CD4-positive, alpha-beta T cell treated with Interleukin-4 for 1 hour (primary cell): ENCODE measurements around the gene SELENOP.
A peak's percentile ranks its signal among the peaks of the same experiment; 100 is the strongest.

Experiments
- DNase-seq, 2 donors: peaks; one replicate each; pipeline ENCODE4 v3.0.0-alpha.2; 2020 to 2022

Gene SELENOP

DNA sequence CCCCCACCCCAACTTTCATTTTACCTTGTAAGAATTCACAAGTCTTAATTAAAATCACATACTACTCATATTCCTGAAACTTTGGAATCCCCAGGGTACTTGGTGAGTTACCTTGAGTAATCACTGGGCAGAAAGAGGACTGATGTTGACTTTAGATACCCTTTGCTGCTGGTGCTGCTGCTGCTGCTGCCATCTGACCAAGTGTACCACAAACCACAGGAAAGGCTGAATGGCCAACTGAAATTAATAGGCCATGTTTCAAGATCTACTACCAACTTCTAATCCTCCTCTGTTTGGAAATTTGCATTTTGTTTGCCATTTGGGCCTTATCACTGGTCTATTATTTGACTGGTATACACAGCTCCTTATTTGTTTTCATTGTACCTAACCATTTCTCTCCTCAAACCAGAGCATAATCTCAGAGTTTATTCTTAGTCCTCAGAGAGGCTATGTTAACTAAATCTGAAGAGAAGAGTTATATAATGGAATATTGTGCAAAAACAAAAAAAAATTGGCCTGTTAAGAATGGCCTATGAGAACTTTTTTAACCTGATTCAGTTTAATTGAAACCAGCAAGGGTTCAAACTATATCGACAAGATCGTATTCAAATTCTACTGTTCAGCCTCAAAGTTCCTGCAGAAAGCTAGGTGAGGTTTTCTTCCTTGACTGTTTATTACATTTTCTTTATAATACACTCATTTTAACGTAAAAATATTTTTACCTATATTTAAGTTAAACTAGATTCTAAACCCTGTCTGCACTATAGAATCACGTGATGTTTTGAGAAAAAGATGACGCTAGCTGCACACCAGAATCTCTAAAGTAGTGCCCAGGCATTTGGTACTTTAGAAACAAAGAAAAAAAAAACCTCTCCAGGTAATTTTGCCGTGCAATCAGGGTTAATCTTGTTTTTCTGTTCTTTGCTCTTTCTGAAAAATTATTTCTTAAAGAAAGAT is 13.1 kb downstream of the SELENOP start:
- no peak for DNase-seq

DNA sequence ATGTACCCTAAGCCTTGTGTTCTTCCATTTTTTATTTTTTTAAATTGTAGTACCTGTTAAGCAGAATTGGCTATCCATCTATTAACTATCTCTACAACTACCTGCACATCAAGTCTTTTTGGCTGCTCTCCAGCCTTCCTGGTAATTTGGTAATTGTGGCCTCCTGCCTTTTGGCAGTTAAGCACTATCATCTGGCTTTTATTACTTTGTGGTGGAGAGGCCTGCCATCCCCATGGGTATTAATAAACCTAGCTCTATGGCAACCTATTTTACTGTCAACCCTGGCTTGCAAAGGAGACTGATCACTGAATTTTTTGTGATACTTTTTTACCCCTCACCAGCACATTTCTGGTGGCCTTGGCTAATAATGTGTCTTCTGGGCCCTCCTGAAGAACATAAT is 20.5 kb downstream of the SELENOP start:
- DNase-seq = no peak

DNA sequence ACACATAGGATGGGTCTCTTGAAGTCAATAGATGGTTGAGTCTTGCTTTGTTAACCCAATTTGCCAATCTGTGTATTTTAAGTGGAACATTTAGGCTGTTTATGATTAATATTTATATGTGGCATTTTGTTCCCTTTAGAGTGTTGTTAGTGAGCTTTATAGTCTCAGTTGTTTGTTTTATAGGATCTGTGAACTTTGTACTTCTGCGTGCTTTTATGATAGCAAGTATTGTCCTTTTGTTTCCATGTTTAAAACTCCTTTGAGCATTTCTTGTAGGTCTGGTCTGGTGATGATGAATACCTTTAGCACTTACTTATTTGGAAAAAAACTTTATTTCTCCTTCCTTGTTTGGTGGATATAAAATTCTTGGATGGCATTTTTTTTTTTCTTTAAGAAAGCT is 23.8 kb downstream of the SELENOP start:
- DNase-seq = no peak

DNA sequence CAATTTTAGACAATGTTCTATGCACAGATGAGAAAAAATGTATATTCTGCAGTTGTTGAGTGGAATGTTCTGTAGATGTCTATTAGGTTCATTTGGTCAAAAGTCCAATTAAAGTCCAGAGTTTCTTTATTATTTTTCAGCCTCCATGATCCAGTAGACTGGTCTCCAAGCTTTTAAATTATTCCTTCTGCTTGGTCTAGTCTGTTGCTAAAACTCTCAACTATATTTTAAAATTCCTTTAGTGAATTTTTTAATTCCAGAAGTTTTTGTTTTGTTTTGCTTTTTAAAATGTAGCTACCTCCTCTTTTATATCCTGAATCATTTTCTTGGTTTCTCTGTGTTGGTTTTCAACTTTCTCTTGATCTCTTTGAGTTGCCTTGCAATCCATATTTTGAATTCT is 24.6 kb downstream of the SELENOP start:
- no peak for DNase-seq

DNA sequence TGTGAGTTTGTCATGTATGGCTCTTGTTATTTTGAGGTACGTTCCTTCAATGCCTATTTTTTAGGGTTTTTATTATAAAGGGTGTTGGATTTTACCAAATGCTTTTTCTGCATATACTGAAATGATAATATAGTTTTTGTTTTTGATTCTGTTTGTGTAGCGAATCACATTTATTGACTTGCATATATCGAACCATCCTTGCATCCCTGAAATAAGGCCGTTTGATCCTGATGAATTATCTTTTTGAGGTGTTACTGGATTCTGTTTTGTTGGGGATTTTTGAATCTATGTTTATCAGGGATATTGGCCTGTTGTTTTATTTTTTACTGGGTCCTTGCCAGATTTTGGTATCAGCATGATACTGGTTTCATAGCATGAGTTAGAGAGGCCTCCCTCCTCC is 25.9 kb downstream of the SELENOP start:
- DNase-seq = no peak

DNA sequence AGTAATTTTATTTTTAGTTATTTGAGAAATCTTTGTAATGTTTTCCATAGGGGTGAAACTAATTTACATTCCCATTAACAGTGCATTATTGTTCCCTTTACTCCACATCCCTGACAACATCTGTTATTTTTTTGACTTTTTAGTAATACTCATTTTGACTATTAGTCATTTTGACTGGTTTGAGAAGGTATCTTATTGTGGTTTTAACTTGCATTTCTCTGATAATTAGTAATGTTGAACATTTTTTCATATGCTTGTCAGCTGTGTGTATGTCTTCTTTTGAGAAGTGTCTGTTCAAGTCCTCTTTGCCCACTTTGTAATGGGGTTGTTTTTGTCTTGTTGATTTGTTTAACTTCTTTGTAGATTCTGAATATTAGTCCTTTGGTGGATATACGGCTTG is 27.6 kb downstream of the SELENOP start:
- no peak for DNase-seq

DNA sequence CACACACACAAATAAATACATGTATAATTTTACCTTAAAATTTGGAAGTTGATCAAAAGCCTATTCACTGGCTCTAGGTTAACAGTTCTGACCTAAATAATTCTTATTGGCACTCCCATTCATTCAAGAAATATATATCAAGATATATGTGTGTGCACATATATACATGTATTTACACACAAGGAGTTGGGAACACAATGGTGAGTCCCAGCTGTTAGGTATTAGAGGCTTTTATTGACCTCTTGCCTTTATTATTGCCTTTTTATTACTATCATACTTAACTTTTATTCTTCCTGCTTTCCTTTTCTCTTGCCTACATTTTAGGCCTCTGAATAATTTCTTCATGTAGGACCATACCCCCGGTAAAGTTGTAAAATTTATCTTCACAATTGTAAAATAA is 30.1 kb downstream of the SELENOP start:
- no peak for DNase-seq

DNA sequence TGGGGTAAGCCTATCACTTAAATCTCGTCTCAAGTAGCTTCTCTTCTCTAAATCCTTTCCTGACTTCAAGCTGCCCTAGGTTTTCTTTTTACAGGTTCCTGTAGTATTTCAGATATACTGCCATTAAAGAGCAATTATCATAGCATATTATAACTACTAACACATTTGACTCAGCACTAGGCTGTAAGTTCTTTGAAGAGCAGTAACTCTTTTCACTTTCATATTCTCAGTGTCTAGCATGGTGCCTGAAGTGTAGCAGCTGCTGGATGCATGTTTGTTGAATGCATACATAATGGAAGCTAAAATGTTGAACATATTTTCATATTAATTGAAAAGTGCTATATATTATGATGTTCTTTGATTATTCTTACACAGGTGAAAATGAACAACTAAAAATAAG is 32.6 kb downstream of the SELENOP start:
- no peak for DNase-seq

DNA sequence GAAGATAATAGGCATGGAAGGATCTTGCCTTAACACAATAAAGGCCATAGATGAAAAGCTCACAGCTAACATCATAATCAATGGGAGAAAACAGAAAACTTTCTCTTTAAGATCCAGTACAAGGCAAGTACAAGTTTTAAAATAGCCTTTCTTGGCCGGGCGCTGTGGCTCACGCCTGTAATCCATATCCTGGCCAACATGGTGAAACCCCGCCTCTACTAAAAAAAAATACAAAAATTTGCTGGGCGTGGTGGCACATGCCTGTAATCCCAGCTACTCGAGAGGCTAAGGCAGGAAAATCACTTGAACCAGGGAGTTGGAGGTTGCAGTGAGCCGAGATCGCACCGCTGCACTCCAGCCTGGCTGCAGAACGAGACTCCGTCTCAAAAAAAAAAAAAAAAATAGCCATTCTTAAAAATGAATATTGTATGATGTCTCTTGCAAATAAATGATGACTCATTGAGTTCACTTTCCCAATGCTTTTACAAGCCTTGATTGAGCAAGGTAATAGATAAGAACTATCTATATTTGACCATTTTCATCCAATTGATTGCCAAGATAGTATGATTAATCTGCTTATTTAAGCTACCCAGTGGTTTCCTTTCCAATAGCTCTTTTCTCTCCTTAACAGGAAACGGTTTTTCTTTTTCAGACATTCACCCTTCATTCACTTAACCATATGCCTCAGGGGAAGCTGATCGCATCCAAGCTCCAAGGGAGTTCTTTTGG is 39.3 kb downstream of the SELENOP start:
- no peak for DNase-seq

DNA sequence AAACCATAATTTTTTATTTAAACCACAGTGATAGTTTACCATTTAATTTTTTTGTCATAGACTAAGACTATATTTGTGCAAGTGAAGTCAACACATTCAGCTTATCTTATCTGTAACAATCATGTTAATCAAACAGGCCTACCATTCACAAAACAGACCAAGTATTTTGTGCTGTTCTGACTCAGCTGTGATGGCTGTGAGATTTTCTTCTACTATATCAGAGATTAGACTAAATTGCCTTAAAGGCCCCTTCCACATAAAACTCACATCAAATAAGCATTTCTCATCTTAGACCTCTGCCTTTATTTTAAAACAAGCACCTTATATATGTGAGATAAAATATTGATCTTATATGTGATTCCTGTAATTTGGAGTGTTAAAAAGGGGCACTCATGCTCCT is 41.7 kb downstream of the SELENOP start:
- no peak for DNase-seq

DNA sequence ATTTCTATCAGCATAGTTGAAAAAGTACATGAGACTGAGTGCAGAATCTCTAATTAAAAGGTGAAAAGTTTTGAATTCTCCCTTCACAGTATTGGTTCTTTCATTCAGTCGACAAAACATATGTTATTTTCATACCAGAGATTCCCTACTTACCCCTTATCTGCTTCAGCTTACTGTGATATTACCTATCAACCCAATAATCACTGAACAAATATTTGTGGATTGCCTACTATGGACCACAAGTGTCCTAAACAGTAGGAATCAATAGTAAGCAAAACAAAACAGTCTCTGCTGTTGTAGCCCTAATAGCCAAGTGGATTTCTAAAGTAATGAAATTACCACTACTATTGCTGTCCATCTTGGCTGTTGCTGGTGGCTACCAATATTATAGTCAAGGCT is 43.6 kb downstream of the SELENOP start:
- no peak for DNase-seq

DNA sequence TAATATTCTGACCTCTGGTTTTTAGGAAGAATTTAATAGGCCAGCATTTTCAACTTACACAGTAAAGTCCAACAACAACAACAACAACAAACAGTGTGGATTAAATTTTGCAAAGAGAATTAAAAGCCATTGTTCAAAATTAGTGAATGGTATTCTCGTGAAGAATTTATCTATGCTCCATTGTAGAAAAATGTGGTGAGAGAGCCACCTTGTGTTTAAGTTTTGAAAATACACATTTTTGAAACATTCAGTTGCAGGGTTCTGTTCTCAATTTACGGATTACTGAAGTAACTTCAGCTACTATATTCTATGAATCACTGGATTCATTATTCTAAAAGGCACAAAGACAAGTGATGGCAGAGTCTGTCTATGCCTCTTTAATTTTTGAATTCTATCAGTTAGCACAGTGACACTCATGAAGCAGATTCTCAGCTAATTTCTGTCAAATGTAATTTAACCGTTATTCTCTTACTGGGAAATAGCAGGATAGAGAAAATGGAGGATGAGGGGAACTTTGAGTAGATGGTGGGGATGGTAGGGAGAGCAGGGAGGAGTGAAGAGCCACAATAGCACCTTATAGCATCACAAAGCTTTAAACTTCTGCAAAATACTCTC is 44.1 kb downstream of the SELENOP start:
- DNase-seq = peak in 1 of 2 donors; percentile 35

DNA sequence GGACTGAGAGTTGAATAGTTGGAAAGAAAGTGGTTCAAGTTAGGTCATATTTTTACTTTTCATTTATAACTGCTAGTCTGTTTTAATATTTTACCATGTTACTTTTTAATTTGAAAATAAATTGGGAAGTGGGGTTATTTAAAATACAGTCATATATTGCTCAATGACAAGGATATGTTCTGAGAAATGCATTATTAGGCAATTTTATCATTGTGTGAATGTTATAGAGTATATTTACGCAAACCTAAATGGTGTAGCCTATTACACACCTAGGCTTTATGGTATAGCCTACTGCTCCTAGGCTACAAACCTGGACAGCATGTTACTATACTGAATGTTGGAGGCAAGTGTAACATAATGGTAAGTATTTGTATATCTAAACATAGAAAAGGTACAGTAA is 49.9 kb downstream of the SELENOP start:
- no peak for DNase-seq

DNA sequence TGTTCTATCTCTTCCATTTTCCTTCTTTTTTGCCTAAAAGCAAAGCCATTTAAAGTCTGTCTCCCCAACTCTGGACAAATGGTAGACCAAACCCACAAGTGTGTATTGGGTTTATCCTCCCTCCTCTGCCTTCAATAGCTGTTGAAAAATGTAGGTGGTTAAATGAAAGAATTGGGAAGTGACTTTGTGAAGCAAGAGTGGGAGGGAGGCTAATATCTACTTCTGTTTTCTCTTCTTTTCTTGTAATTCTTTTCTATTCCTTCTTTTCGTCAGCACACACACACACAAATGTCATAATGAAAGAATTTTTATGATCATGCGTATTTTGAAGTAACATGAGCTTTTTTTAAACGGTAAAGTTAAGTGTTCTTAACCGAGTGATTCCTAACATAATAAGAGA is 51.3 kb downstream of the SELENOP start:
- DNase-seq = no peak

DNA sequence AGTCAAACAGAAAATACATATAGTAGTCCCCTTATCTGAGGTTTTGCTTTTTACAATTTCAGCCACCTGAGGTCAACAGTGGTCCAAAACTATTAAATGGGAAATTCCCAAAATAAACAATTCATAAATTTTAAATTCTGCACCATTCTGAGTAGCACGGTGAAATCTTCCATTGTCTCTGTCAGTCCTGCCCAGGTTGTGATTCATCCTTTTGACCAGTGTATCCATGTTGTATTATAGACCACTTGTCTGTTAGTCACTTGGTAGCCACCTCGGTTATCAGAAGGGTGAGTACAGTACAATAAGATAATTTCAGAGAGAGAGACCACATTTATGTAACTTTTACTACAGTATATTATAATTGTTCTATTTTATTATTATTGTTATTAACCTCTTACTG is 52.2 kb downstream of the SELENOP start:
- DNase-seq = no peak

DNA sequence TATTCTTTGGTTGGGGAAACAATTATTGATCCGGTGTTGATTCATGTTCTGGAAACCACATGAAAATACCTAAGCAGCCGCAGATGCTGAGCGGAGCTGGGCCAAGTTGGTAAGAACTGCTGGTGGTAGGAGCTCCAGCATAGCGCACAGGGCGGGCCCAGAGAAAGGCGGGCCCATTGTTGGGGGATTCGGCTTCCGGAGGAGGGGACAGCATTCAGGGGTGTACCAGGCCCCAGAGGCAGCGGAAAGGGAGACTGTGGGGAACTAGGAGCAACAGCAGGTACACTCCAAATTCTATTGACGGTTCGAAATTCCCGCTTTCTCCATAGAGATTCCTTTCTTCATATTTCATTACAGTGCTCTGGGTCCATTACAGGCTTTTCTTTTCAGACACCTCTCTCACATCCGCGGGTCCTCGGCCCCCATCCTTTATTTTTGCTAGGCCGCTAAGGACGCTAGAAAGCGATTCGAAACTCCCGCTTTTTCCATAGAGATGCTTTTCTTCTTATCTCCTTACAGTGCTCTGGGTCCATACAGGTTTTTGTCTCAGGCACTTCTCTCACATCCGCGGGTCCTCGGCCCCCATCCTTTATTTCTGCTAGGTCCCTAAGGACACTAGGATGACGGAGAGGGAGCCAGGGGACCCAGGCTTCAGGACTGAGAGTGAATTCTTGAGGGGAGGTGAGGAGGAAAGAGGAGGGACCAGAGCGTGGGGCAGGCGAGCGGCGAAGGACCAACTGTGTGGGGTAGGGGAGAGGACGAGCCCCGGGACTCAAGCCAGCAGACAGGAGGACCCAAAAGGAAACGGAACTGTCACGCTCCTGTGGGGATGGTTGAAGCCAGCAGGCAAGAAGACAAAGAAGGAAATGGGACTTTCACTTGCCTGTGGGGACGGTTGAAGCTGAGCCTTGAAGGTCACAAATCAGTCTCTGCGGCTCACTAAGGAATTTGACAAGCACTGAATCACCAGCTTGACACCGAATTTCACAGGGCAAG is 54.8 kb downstream of the SELENOP start, which contains the start of gene CCDC152:
Gene CCDC152 (plus strand): TSS at position 213 of the 996 bp plus-strand sequence. CDS start 2,304 bp downstream, outside the sequence.
- peak; percentile 24 to 56 for DNase-seq

DNA sequence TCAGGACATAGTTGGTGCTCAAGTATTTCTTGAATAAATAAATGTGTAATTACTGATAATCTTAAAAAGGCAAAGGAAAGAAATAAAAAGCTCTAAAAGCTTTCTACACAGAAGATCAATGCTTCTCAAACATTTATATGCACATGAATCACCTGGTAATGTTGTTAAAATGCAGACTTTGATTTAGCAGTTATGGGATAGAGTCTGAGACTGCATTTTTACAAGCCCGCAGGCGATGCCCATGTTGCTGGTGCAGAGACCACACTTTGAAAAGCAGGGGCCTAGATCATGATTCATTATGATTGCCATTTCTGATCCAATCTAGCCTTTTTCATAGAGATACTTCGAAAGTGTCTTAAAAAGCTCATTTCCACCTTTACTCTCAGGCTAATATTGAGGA is 58.6 kb downstream of the SELENOP start:
- no peak for DNase-seq

DNA sequence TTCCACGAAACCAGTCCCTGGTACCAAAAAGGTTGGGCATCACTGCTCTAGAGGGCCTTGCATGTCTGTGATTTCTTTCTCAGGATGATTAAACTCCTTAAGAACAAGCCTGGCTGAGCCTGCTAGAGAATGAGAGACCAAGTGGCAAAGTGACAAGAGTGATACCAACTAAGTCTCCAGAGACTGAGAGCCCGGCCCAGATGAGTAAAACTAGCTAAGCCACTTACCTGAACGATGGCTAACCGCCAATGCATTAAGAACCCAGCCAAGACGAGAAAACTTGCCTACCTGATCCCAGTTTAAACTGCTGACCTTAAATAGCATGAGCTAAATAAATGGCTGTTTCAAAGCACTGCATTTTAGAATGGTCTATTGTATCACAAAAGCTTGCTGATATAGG is 60.6 kb downstream of the SELENOP start:
- DNase-seq = no peak

DNA sequence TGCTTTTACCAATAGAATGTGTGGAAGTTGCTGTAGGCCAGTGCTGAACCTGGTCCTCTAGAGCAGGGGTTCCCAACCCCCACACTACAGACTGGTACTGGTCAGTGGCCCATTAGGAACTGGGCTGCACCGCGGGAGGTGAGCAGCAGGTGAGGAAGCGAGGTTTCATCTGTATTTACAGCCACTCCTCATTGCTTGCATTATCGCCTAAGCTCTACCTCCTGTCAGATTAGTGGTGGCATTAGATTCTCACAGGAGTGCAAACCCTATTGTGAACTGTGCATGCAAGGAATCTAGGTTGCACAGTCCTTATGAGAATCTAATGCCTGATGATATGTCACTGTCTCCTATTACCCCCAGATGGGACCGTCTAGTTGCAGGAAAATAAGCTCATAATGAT is 61.2 kb downstream of the SELENOP start:
- DNase-seq = no peak
